Omental fat pad (tissue), 4 donors: ENCODE measurements around the gene BCORL1. TPM values are rescaled to one million over a fixed set of nuclear protein-coding genes. Genes with fewer than 3 reads are reported as not detected.

Source experiments
- ATAC-seq: fragments of 150-250 bp; one replicate; pipeline ENCODE4 v1.9.1; 2016; ENCODE audit warnings: mild to moderate bottlenecking, moderate library complexity; ENCODE audit not compliant: low FRiP score
- DNase-seq: peaks from one replicate; pipeline ENCODE4 v3.0.0-alpha.2; 2019; ENCODE audit warnings: low spot score
- CTCF ChIP-seq, 3 donors: fragments of 450-650 bp; IDR thresholded peaks; one replicate each; pipeline ENCODE4 v1.5.1; 2016 to 2017; ENCODE audit warnings: antibody characterized with exemption in 3 of 3, mild to moderate bottlenecking in 3 of 3, moderate library complexity in 2 of 3
- total RNA-seq, 4 donors: library from RNA; depleted of rRNA; stranded (reverse); fragments of >200 nt; gene quantifications; one replicate each; pipeline ENCODE4 v1.1.0, GENCODE V29; 2016

The BCORL1 gene
- total RNA-seq, 4 donors from 2014 or later = 4.9 to 8.0 (median 5.2) TPM

- TF ChIP-seq CTCF (IDR thresholded peaks at IDR 0.05) = no peak
- DNase-seq (no peak), ATAC-seq (peak; percentile 84)
Measured at GRCh38 chrX:129996120-129996519, 13.7 kb downstream of the BCORL1 start.

- DNase-seq = no peak
- no peak for TF ChIP-seq CTCF (IDR thresholded peaks at IDR 0.05)
- no peak for ATAC-seq
Measured at GRCh38 chrX:129997086-129997485, 14.7 kb downstream of the BCORL1 start.

- no peak for TF ChIP-seq CTCF (IDR thresholded peaks at IDR 0.05)
- DNase-seq (no peak), ATAC-seq (no peak)
Measured at GRCh38 chrX:129998021-129998420, 15.6 kb downstream of the BCORL1 start.

GRCh38 chrX:130001893-130002292, 19.5 kb downstream of the BCORL1 start:
- ATAC-seq (no peak), DNase-seq (no peak)
- TF ChIP-seq CTCF (IDR thresholded peaks at IDR 0.05) = no peak

- DNase-seq (no peak), ATAC-seq (no peak)
- no peak for TF ChIP-seq CTCF (IDR thresholded peaks at IDR 0.05)
Measured at GRCh38 chrX:130002541-130002940, 20.1 kb downstream of the BCORL1 start.

GRCh38 chrX:130005089-130005807, 22.8 kb downstream of the BCORL1 start:
- DNase-seq (no peak), ATAC-seq (no peak)
- no peak for TF ChIP-seq CTCF (IDR thresholded peaks at IDR 0.05)

- no peak for ATAC-seq
Measured at GRCh38 chrX:130009658-130010223, 27.3 kb downstream of the BCORL1 start.

More at GRCh38 chrX:130009658-130010223, 27.3 kb downstream of the BCORL1 start:
- no peak for DNase-seq
- TF ChIP-seq CTCF (IDR thresholded peaks at IDR 0.05) = no peak
